H4 (cell line): Measurements from ENCODE around the gene HMG20B. TPM values are rescaled to one million over a fixed set of nuclear protein-coding genes. Genes with fewer than 3 reads are reported as not detected.

Experiments used
- DNase-seq: peaks from one replicate; pipeline ENCODE4 v3.0.0-alpha.2; 2015; ENCODE audit warnings: low spot score
- total RNA-seq: library from RNA; depleted of rRNA; stranded (reverse); fragments of >200 nt; shearing (Covaris generic); gene quantifications from 2 replicates; pipeline ENCODE4 v1.2.3, GENCODE V29; 2014

Gene HMG20B
- total RNA-seq, 1 experiment from 2014 or later, result 72.2 TPM

DNA sequence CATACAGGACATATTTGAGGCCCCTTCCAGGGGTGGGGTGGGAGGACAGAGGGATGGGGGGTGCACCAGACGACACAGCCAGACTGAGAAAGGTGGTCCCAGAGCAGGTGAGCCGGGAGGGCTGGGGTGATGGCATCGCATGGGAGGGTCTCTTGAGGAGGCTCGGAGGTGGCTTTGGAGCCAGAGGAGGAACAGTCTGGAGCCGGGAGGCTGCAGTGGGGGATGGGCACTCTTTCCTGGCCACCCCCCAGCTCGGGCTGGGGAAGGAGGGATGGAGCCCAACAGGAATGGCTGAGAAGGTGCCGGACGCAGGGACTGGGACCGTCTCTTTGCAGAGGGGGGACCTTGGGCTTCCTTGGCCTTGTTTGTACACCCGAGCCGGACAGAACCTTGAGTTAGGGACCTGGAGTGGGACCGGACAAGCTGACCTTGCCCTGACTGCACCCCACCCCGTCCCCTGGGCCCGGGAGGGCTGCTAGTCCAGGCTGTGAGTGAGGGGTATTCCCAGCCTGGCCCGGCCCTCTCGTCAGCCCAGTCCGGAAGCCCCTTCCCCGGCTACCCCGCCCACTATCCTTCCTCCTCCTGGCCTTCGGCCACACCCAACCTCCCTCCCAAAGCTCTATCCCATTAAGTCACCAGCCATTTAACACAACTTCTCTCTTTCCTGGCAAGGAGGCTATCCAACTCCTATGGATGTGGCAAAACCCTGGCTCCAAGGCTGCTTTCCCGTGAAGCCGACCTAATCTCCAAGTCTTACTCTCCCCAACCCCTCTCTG lies 34.7 kb downstream of the HMG20B start:
- DNase-seq, result no peak

DNA sequence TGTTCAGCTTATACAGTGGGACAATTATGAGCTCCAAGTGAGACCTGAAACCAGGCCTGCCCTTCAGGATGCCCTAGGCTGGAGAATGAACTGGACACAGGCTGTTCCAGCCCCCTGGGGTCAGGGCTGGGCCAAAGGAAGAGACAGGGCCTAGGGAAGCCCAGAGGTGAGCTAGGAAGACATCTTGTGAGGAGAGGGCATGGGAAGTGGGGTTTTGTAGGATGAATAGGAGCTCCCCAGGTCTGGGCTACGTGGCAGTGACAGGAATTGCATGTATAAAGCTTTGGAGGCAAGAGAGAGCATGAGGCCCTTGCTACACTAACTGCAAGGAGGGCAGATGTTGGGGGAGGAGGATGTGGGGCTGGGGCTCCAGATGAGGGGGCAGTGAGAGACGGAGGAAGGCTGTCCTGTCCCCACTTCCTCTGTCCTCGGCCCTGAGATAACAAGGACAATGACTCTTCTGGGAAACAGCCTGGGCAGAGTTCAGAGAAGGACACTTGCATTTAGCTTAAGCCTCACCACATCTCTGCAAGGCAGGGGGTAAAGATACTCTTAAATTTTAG lies 35.4 kb downstream of the HMG20B start:
- DNase-seq, result no peak

DNA sequence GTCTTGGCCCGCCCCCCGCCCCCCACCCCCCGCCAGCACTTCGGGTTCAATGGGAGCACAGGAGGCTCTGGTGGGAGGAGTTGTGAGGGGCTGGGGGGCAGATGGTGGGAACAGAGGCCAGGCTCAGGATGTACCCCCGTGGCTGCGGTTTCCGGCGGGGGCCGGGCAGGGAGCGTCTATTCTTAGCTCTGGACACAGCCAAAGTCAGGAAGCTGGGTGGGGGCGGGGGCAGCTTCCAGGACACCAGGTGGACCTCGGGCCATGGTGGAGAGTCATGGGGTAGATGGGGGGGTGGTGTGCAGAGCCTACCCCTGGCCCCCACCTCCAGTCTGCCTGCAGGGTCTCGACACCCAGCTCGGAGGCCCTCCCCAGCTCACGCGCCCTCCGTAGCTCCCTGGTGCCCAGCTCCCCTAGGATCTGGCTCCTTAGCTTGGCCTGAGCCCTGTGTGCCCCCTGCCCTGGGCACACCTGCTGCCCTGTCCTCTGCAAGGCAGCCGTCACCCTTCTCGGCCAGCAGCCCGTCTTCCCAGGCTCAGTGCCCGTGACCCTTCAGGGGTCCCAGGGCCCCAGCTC lies 36.1 kb downstream of the HMG20B start:
- DNase-seq, result no peak

DNA sequence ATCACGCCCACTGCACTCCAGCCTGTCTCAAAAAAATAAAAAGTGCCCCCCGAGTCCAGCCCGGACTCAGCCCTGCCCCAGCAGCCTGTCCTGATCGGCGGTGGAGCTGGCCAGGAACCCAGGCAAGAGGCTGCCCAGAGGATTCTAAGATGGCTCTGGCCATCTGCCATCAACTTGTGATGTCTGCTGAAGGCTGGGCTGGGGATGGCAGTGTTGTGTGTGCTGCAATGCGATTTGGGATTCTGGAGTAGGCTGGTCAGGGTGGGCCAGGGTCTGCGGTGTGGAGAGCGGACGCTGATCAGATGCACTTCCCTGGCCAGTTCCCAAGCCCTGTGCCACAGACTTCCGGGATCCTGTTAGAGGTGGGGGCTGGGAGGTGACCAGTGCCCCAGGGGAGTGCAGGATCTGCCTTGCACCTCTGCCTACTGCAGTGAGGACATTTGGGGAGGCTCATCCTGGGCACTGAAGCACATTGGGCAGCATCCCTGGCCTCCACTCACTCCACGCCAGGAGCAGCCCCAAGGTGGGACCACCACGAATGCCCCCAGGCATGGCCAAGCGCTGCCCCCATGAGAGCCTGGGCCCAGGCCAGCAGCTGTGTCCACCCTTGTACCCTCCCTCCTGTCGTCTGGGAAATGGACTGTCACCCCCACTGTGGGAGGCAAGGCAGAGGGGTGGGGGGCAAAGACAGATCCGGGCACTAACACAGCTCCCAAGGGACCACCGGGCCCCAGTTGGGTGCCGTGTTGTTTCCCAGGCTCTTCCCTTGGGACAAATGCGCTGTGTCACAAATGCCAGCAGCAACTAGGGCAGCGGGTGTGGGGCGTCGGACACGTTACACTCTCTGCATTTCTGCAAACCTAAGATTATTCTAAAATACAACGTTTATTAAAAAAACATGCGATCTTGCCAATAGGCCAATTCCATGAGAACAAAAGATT lies 37.3 kb downstream of the HMG20B start:
- DNase-seq, result no peak

DNA sequence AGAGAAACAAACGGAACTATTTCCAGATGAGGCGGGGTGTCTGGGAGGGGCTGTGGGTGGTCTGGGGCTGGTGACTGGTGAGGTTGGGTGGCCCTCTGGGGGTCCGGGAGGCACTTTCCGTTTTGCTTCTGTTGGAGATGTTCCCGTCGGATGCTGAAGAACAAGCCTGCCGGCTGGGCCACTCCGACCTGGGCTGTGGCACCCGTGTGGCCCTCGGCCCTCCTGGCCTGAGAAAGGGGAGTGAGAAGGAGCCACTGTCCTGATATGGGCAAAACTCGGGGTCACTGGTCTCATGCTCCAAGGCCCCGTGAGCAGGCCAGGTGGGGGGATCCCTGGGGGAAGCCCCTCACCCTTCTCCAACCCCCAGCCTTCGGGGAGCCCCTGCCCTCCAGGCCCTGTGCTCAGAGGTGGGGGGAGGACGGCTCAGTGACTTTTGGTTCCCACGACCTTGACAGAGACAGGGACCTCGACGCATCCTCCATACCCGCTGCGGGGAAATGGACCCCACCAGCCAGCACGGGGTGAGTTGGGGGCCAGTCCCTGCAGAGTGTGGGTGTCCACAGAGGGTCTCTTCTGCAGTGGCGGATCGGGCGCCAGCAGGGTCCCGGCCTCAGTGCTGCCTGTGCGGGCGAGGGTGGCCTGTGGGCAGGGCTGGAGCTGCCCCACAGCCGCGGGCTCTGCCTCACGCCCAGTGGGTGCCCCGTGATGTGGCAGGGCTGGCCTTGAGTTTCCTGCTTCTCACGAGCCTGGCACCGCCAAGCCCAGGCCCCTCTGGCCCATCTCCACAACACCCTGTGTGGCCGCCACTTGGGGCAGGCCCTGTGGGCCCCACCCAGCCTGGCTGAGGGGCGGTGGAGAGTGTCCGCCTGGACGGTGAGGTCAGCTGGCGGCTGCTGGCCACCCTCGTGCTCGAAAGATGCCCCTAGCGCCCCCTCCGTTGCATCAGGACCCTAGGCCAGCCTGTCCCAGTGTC lies 38.3 kb downstream of the HMG20B start:
- no peak for DNase-seq

DNA sequence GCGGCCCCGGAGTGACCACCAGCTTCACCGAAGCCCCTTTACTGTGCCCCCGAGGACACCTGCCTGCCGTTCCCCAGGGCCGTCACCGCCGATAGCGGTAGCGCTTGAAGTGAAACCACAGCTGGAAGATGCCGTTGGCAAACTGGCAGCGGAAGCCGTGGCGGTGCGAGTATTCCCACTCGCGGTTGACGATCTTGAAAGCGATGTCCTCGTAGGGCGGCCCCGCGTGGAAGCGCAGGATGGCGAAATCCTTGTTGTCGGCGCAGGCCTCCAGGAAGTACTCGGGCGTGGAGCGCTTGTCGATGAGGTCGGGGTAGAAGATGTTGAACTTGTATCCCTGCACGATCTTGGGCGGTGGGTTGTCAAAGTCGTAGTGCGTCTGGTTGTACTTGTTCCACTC lies 39.1 kb downstream of the HMG20B start:
- DNase-seq, result no peak

DNA sequence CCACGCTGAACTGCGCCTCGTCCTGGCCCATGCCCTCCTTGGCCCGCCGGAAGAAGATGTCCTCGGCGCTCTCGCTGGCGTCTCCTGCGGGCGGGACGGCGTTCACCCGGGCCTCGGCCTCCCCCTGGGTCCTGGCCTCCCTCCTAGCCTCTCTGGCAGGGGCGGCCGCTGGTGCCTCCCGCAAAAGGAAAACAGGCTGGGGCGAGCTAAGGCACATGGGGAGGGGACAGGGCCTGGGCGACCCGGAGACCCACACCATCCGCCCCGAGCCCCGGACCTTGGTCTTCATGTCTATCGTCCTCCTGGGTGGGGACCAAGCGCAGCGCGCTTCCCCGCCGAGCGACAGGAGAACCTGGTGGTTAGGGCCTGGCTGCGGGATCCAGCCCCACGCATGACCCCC lies 39.6 kb downstream of the HMG20B start:
- DNase-seq, result no peak

DNA sequence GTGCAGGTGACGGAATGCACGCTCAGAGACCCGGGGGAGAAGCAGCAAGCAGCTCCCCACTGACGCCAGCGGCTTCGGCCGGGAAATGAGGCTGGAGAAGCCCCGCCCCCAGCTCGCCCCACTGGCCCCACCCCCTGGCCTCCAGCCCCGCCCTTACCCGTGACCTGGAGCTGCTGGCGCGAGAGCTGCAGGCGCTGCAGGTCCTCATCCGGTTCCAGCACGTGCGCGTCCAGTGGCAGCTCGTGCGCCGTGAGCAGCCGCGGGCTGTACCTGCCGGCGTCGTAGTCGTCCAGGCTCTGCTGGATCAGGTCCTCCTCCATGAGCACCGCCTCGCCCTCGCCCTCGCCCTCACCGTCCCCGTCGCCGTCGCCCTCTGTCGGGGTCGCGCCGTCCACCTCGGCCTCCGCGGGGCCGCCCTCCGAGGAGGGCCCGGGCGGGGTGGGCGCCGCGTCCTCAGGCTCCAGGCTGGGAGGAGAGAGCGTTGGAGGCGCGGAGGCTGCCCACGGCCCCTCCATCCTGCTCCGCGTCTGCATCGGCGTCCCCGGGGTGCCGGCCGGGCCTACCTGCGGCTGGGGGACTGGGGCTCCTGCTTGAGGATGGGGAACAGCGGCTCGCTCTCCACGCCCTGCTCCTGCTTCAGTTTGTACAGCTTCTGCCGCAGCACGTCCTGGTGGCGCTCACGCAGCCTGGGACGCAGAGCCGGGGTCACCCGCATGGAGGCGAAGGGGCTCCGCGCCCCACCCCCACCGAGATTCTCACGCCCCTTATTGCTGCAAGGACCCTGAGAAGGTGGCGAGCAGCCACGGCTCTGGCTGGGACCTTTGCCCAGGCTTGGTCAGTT lies 40.4 kb downstream of the HMG20B start:
- DNase-seq, result no peak

DNA sequence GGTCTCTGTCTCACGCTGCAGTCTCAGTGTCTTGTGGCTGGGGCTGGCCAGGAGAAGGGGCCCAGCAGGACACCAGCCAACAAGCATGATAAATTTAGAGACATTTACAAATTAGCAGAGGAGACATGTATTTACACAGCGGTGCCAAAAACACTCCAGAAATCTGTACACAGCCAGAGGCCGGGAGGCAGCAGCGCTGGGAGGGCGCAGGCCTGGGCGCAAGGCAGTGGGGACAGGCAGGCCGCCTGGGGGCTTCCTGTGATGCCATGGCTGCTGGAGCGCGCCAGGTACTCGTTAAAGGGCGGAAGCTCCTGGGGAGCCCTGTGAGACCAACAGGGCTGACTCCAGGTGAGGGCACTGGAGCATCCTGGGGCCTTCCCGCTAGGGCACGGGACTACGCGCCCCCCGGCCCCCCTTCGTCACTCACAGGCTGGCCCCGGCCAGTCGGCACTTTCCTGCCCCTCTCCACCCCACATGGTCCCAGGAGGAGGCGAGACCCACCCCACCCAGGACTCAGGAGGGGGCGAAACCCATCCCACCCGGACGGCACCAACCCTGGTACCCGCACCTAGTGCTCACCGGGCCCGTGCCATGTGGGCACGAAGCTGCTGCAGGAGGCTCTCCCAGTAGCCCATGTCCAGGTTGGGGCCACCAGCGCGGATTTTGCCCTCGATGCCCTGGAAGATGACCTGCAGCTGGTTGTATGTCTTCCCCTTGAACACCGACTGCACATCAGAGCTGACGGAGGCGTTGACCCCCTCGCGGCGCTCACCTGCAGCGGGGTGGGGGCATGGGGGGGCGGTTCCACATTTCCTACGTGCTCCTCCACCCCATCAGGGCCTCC lies 41.3 kb downstream of the HMG20B start:
- no peak for DNase-seq

DNA sequence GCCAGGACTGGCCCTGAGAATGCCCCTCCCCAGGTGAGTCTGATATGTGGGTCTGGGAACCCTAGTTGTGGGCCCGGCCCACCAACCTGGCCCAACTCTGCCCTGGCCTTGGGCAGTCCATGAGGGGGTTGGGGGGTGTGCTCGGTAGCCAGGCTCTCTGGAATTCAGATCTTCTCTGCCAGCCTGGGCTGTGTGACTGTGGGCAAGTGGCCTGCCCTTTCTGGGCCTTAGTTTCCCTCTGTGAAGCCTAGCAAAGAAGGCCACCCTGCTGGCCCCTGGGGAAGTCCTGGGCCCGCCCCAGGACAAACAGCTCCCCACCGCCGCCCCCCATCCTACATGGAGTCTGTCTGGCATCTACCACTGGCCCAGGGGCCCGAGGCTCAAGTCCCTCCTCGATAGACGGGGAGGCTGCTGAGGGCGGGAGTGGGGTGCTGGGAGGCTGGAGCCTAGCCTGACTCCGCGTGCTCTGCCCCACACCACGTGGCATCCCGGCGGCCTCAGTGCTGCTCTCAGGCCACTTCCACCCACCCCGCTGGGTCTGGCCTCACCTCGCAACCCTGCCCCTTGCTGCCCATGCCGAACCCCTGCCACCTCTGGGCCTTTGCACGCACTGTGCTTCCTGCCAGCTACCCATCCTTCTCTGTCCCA lies 42.2 kb downstream of the HMG20B start:
- no peak for DNase-seq

DNA sequence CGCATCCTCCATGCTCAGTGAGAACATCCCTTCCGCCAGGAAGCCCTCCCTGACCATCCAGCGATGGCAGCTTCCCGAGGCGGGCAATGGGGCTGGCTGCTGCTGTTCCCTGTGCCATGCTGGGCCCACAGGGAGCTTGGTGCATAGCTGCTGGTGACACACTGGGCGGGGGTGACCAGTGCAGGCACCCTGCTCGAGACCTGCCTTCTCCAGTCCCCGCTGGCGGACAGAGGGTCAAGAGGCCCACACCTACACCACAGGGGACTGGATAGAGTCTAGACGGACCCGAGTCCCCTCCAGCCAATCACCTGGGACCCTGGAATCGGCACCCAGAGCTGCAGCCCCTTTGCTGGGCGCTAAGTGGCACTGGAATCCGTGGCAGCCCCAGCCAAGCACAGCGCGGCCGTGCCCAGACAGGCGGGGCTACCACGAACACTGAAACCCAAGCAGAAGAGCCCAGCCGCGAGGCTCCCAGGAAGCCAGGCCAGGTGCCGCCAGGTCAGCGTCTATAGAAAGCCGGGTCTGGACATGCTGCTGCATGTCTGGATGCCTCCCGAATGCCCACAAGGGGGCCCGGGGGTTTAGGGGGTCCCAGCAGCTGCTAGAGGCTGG lies 42.9 kb downstream of the HMG20B start:
- DNase-seq, result no peak

DNA sequence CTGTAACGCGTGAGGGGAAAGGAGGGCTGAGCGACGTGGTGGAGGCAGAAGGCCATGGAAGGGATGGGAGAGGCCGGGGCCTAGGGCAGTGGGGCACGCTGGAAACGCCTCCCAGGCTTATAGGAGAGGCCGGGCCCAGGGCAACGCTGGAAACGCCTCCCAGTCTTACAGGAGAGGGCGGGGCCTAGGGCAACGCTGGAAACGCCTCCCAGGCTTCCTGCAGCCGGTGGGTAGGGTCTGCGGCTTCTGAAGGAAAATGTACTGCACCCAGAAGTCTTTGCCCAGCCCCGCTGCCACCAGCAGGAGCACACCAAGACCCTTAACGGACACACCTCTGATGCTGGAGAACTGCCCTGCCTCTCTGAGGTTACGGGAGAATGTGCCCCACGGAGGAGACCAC lies 44.7 kb downstream of the HMG20B start:
- no peak for DNase-seq

DNA sequence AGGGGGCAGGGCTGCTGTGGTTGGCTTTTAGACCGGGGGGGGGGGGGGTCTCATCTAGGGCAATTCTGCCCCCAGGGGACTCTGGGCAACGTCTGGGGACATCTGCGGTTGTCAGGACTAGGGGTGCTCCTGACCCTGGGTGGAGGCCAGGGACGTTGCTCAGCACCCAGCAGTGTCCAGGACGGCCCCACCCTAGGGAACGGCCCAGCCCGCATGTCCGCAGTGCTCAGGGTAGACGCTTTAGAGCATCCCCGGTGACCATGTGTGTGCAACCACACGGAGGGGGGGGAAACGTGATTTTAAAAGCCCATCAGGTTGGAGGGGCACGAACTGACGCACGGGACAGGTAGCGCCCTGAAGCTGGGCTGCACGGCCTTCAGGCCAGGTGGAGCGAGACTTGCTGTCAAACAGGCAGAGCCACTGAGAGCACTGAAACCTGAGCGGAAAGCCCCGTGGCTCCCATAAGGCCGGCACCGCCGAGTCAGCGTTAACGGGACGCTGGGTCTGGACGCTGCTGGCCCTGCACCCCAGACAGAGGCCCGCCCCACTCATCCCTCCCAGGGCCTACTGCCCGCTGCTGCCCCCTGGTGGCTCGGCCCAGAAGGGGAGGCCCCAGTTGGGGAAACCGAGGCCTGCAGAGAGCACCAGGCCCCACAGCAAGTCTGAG lies 45.5 kb downstream of the HMG20B start:
- DNase-seq, result no peak

DNA sequence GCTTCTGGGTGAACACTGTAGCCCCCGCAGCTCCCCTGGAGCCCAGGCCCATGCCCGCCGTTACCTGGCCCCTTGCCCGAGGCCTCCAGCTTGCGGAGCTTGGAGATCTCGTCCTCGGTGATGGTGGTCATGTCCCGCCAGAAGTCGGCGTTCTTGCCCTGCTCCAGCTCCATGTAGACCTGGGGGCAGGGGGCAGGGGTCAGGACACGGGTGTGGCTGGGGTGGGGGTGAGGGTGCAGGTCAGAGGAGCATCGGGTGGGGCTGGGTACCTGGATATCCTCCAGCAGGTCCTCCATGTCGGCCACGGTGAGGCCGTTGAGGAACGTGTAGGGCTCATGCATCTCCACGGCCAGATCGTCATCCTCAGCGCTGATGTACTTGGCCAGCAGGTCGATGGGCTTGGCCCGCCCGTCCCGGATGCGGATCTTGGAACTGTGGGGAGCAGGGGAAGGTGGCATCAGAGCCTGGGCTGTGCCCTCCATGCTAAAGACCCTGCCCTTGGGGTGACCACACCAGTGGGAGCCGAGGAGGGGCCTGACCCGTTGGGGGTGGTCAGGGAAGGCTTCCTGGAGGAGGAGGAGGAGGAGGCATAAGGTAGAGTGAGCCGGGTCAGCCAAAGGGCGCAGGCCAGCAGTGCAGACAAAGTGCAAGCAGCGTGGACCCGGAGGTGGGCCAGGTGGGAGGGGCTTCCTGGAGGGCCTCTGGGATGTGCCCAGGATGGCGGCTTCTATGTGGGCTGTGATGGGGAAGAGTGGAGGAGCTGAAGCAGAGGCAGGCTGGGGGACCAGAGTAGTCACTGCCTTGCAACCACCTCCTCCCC lies 46.3 kb downstream of the HMG20B start:
- no peak for DNase-seq

DNA sequence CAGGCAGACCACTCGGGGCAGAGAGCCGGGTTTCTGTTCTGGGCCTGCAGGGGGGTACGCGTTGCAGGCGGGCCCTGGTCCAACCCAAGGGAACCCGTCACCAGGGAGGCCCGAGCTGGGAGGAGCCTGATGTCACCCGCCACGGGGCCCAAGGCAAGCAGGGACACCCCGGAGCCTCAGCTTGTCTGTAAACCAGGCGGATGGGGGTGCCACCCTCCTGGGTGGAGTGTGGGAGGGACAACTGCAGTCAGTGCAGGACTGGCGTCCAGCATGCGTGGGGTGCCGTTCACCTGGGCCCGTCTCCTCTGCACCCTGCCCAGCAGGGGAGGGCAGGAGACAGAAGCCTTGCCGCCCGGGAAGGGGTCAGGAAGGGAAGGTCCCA lies 46.9 kb downstream of the HMG20B start:
- DNase-seq, result no peak

DNA sequence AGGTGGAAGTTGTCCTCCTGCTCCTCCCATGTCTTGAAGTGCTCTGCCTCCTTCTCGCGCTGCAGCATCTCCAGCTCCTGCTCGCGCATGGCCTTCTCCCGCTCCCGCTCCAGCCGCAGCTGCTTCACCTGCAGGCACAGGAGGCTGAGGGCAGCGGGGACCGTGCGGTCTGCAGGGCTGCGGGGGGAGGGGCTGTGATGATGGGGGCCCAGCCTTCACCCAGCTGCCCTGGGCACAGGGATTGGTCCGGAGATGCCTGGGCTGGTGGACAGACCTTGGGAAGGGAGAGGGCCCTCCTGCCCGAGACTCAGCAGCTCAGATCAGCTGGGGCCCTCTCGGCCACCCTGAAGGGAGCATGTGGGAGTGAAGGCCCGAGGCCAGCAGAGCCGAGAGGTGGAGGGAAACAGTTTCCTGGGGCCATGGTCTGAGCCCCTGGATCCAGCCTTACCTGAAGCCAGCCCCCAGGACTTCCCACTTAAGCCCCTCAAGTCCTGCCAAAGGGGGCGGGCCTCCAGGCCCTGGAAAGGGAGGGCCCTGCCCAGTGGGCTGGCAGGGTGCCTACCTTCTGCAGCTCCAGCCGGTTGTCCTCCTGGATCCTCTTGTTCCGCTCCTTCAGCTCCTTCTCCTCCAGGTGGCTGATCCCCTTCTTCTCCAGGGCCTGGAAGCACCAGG lies 47.5 kb downstream of the HMG20B start:
- no peak for DNase-seq
